Tibial artery (tissue), 4 donors: Measurements from ENCODE around the gene NLRP6.

ENCODE experiments used
- DNase-seq, 2 donors: peaks; one replicate each; pipeline ENCODE4 v3.0.0-alpha.2; 2019
- H3K27ac ChIP-seq, 2 donors: fragments of 200-600 bp; sonication (generic) in 1 of 2; 1 replicate in 1 of 2; 2 replicates in 1 of 2; pipeline ENCODE4 v1.5.1; 2018 to 2019; ENCODE audit warnings: mild to moderate bottlenecking in 1 of 2
- H3K27me3 ChIP-seq, 2 donors: fragments of 200-600 bp; sonication (generic) in 1 of 2; one replicate each; pipeline versions ENCODE4 v1.5.1 to v1.6.0; 2016 to 2019
- H3K36me3 ChIP-seq, 3 donors: fragments of 200-600 bp; sonication (generic) in 2 of 3; one replicate each; pipeline ENCODE4 v1.5.1; 2016 to 2019; ENCODE audit warnings: mild to moderate bottlenecking in 2 of 3
- H3K4me1 ChIP-seq, 4 donors: fragments of 200-600 bp; sonication (generic) in 2 of 4; 1 replicate in 3 of 4; 2 replicates in 1 of 4; pipeline ENCODE4 v1.5.1; 2016 to 2019
- H3K4me3 ChIP-seq, 2 donors: fragments of 200-600 bp; sonication (generic) in 1 of 2; 1 replicate in 1 of 2; 2 replicates in 1 of 2; pipeline ENCODE4 v1.5.1; 2018 to 2019; ENCODE audit warnings: mild to moderate bottlenecking in 2 of 2
- H3K9me3 ChIP-seq, 3 donors: fragments of 200-600 bp; sonication (generic) in 1 of 3; one replicate each; pipeline ENCODE4 v1.5.1; 2016 to 2019
- CTCF ChIP-seq, 2 experiments: fragments of 200-600 bp in 1 of 2; fragments of 450-650 bp in 1 of 2; IDR thresholded peaks; one replicate each; pipeline ENCODE4 v1.5.1; 2017 to 2019; ENCODE audit warnings: antibody characterized with exemption in 2 of 2, mild to moderate bottlenecking in 1 of 2, moderate library complexity in 1 of 2
- intact Hi-C: fragments of 100-400 bp; cut with DNase I; formaldehyde crosslinking; loops from one replicate; pipeline ENCODE4 v1.15.0; 2023; ENCODE audit warnings: low total_unique reads

Gene NLRP6

DNA sequence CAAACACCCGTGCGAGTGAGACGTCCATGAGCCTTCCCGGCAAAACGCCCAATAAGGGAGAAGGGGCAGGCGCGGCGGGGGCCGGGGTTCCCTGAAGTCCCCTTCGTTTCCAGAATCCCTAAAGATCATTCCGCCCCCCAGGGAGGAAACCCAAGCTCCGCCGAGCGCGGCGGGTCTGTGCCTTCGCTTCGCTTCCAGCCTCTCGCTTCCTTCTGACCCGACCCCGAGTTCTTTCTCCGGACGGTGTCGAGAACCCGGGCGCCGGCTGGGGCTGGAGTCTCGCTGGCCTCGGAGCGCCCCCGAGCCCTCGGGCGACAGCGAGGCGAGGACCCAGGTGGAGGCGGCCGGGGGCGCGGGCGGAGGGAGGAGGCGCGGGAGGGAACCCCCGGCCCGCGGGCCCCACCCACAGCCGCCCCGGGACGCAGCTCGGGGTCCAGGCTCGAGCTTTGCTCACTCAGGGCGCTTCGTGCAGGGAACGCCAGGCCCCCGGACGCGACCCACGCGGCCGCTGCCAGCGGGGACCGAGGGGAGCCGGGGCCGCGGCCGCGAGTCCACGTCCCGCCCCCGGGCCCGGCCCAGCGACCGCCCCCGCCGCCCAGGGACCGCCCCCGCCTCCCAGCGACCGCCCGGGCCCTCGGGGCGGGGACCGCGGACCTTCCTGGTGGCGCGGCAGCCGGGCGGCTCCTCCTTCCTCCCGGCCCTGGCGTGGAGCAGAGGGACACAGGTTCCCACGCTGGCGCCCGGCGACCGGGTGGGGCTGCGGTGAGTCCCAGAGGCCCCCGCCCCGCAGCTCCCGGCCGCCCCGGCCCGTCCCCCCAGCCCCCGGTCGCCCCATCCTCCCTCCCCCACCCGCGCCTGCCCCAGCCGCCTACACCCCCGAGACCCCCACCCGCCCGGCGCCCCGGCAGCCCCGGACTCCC is 10.5 kb downstream of the NLRP6 start, which contains the start of gene PGGHG:
PGGHG (plus strand) TSS at position 649 of the 920 bp plus-strand sequence. CDS start 691 bp downstream, outside the sequence.
- peaks cover 0 to 21% (median 18%) of the 10 kb centered on the region in 4 donors for H3K4me1 ChIP-seq
- peaks cover 0 to 27% (median 5%) of the 10 kb centered on the region in 3 donors for H3K36me3 ChIP-seq
- no peak for TF ChIP-seq CTCF (IDR thresholded peaks at IDR 0.05)
- no peaks in the 10 kb centered on the region for H3K9me3 ChIP-seq
- H3K27ac ChIP-seq, result peak within 1 kb of the TSS; percentile 67 to 79
- peaks cover 0 to 27% of the 10 kb centered on the region in 2 donors for H3K27me3 ChIP-seq
- DNase-seq, result peak; percentile 68 to 86
- intact Hi-C loops, result no loop called here
- peak within 1 kb of the TSS; percentile 69 to 95 for H3K4me3 ChIP-seq

- H3K27me3 ChIP-seq, result peaks cover 0 to 21% of the 10 kb centered on the region in 2 donors
- no peak for TF ChIP-seq CTCF (IDR thresholded peaks at IDR 0.05)
- peaks cover 0 to 21% (median 18%) of the 10 kb centered on the region in 4 donors for H3K4me1 ChIP-seq
- H3K36me3 ChIP-seq, result peaks cover 0 to 33% (median 5%) of the 10 kb centered on the region in 3 donors
- H3K9me3 ChIP-seq, result no peaks in the 10 kb centered on the region
- intact Hi-C loops, result no loop called here
- peak overlapping the region; percentile 69 to 95 for H3K4me3 ChIP-seq
- H3K27ac ChIP-seq, result peak overlapping the region; percentile 67 to 79
- no peak for DNase-seq
Observed at GRCh38 chr11:289398-289711, 11.1 kb downstream of the NLRP6 start.

GRCh38 chr11:289712-290620 is 11.8 kb downstream of the NLRP6 start:
- TF ChIP-seq CTCF (IDR thresholded peaks at IDR 0.05), result no peak
- Histone ChIP-seq H3K27me3 (peaks cover 0 to 21% of the 10 kb centered on the region in 2 donors), H3K9me3 (no peaks in the 10 kb centered on the region), H3K4me1 (peaks cover 0 to 21% (median 18%) of the 10 kb centered on the region in 4 donors), H3K36me3 (peaks cover 0 to 38% (median 10%) of the 10 kb centered on the region in 3 donors), H3K4me3 (peak overlapping the region; percentile 69 to 95), H3K27ac (peak overlapping the region; percentile 67 to 79)
- intact Hi-C loops, result no loop called here
- peak; percentile 22 to 67 for DNase-seq

- Histone ChIP-seq H3K27ac (no peak overlapping the region), H3K36me3 (peaks cover 0 to 38% (median 10%) of the 10 kb centered on the region in 3 donors), H3K9me3 (no peaks in the 10 kb centered on the region), H3K27me3 (peaks cover 0 to 20% of the 10 kb centered on the region in 2 donors), H3K4me3 (no peak overlapping the region), H3K4me1 (peaks cover 0 to 21% (median 18%) of the 10 kb centered on the region in 4 donors)
- no peak for TF ChIP-seq CTCF (IDR thresholded peaks at IDR 0.05)
- intact Hi-C loops, result no loop called here
- peak in 1 of 2 donors; percentile 44 for DNase-seq
Observed at GRCh38 chr11:290621-291231, 12.5 kb downstream of the NLRP6 start.
